ENCODE results near the gene KIF16B. TPM values are rescaled to one million over a fixed set of nuclear protein-coding genes. Genes with fewer than 3 reads are reported as not detected.

KIF16B gene
- total RNA-seq, 4 donors from 2014 or later: 19.9 to 40.2 (median 20.5) TPM

GRCh38 chr20:16516794-16517193 is 56.5 kb downstream of the KIF16B start:
- Histone ChIP-seq H3K27me3 (no peaks in the 10 kb centered on the region), H3K4me3 (no peak overlapping the region), H3K9me3 (no peaks in the 10 kb centered on the region), H3K36me3 (peaks cover 0 to 27% (median 0%) of the 10 kb centered on the region in 3 donors), H3K4me1 (peaks cover 0 to 12% (median 0%) of the 10 kb centered on the region in 4 donors), H3K27ac (no peak overlapping the region)
- WGBS, 2 donors: 80 to 100% methylated on average over 1 of the region's 1 CpG
- no peak for TF ChIP-seq EP300 (IDR thresholded peaks at IDR 0.05)
- TF ChIP-seq CTCF (IDR thresholded peaks at IDR 0.05): no peak
- TF ChIP-seq POLR2A (IDR thresholded peaks at IDR 0.05): no peak
- no peak for DNase-seq (ENCODE audit: low spot score in 2 of 2)

- 70 to 78% methylated on average over 2 of the region's 2 CpGs for WGBS, 2 donors
- Histone ChIP-seq H3K9me3 (no peaks in the 10 kb centered on the region), H3K4me1 (peaks cover 0 to 12% (median 0%) of the 10 kb centered on the region in 4 donors), H3K27me3 (no peaks in the 10 kb centered on the region), H3K27ac (peak overlapping the region in 1 of 4 donors; percentile 61), H3K36me3 (peaks cover 0 to 34% (median 0%) of the 10 kb centered on the region in 3 donors), H3K4me3 (no peak overlapping the region)
- DNase-seq (ENCODE audit: low spot score in 2 of 2): no peak
- TF ChIP-seq CTCF (IDR thresholded peaks at IDR 0.05) (no peak), POLR2A (IDR thresholded peaks at IDR 0.05) (no peak), EP300 (IDR thresholded peaks at IDR 0.05) (no peak)
Observed at GRCh38 chr20:16515046-16515445, 58.2 kb downstream of the KIF16B start.

- WGBS, 2 donors: 65 to 81% methylated on average over 4 of the region's 4 CpGs
Observed at GRCh38 chr20:16514140-16514539, 59.1 kb downstream of the KIF16B start.

GRCh38 chr20:16505894-16506293 is 67.4 kb downstream of the KIF16B start:
- TF ChIP-seq EP300 (IDR thresholded peaks at IDR 0.05): no peak
- no peak for TF ChIP-seq POLR2A (IDR thresholded peaks at IDR 0.05)
- TF ChIP-seq CTCF (IDR thresholded peaks at IDR 0.05): no peak
- H3K36me3 ChIP-seq: peaks cover 0 to 73% (median 12%) of the 10 kb centered on the region in 3 donors
- WGBS, 2 donors: 85 to 87% methylated on average over 8 of the region's 8 CpGs

More at GRCh38 chr20:16514140-16514539, 59.1 kb downstream of the KIF16B start:
- Histone ChIP-seq H3K27me3 (no peaks in the 10 kb centered on the region), H3K36me3 (peaks cover 0 to 32% (median 0%) of the 10 kb centered on the region in 3 donors), H3K9me3 (no peaks in the 10 kb centered on the region), H3K4me3 (no peak overlapping the region), H3K4me1 (peaks cover 0 to 12% (median 0%) of the 10 kb centered on the region in 4 donors), H3K27ac (peak overlapping the region in 2 of 4 donors; percentile 32 to 61)
- DNase-seq (ENCODE audit: low spot score in 2 of 2): no peak
- no peak for TF ChIP-seq POLR2A (IDR thresholded peaks at IDR 0.05)
- peak; percentile 70 to 92 for TF ChIP-seq EP300 (IDR thresholded peaks at IDR 0.05)

GRCh38 chr20:16501301-16501700 is 71.9 kb downstream of the KIF16B start:
- WGBS, 2 donors: 25 to 58% methylated on average over 2 of the region's 2 CpGs
- no peak for DNase-seq (ENCODE audit: low spot score in 2 of 2)
- TF ChIP-seq POLR2A (IDR thresholded peaks at IDR 0.05) (no peak), EP300 (IDR thresholded peaks at IDR 0.05) (no peak), CTCF (IDR thresholded peaks at IDR 0.05) (no peak)
- Histone ChIP-seq H3K4me3 (no peak overlapping the region), H3K27me3 (no peaks in the 10 kb centered on the region), H3K4me1 (peaks cover 0 to 14% (median 0%) of the 10 kb centered on the region in 4 donors), H3K36me3 (peaks cover 0 to 42% (median 0%) of the 10 kb centered on the region in 3 donors), H3K9me3 (no peaks in the 10 kb centered on the region), H3K27ac (no peak overlapping the region)

More at GRCh38 chr20:16505894-16506293, 67.4 kb downstream of the KIF16B start:
- no peak overlapping the region for H3K4me3 ChIP-seq
- H3K4me1 ChIP-seq: peaks cover 0 to 10% (median 0%) of the 10 kb centered on the region in 4 donors
- DNase-seq (ENCODE audit: low spot score in 2 of 2): no peak
- no peaks in the 10 kb centered on the region for H3K9me3 ChIP-seq
- no peak overlapping the region for H3K27ac ChIP-seq
- no peaks in the 10 kb centered on the region for H3K27me3 ChIP-seq
